ENCODE results near the gene ZNF670. TPM values are rescaled to one million over a fixed set of nuclear protein-coding genes. Genes with fewer than 3 reads are reported as not detected.
A peak's percentile ranks its signal among the peaks of the same experiment; 100 is the strongest.

ZNF670 gene
- total and polyA plus RNA-seq, 2 experiments from 2014 or later: 1.4 to 2.8 TPM

DNA sequence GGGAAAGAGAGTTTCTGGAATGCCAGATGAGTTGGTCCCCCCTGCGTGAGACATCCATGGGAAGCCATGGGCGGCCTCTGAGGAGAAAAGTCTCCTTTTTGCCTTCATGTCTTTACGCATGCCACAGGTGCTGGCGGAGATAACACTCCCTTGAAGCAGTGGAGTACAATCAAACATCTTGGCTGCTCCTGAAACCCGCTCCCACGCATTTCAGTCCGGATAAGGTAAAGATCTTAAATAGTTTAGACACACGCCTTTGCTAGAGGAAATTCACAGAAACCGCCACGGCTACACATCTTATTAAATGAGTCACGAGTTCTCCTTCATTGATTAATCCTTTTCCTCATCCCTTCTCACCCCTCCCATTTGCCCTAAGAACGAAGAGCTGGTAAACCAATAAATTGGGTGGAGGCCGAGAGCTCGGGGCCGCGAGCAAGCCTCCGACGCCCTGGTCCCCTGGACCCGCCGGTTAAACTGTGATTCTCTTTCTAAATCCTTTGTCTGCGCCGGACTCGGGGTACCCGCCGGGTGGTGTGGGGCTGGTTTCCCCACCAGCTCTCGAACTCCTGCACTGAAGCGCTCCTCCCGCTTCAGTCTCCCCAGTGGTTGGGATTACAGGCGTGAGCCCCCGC is 32.1 kb upstream of the ZNF670 start:
- peak; percentile 62 for DNase-seq
- Histone ChIP-seq H3K4me2 (ENCODE audit: unreplicated experiment) (peak overlapping the region; percentile 88), H3K27me3 (replicated peaks; ENCODE audit: insufficient read depth) (no peaks in the 10 kb centered on the region), H3K79me2 (ENCODE audit: insufficient read depth) (no peaks in the 10 kb centered on the region), H3K4me1 (ENCODE audit: insufficient read depth) (no peaks in the 10 kb centered on the region), H3K4me3 (peak overlapping the region; percentile 78), H3K9ac (peak overlapping the region; percentile 78), H4K20me1 (ENCODE audit: insufficient read depth) (no peaks in the 10 kb centered on the region), H3K9me2 (ENCODE audit: insufficient read depth) (no peaks in the 10 kb centered on the region), H3K36me3 (ENCODE audit: low read depth) (no peaks in the 10 kb centered on the region), H3K27ac (no peak overlapping the region), H3K9me3 (ENCODE audit: low read depth) (no peaks in the 10 kb centered on the region), H2AFZ (peak overlapping the region; percentile 94), H3F3A (ENCODE audit: insufficient read depth) (0 out of 2 replicates have a peak, but pooled peaks cover 6% of the 10 kb centered on the region)
- WGBS, 2 experiments (ENCODE audit: low coverage in 1 of 2, low lambda C conversion rate in 2 of 2, missing lambda C conversion rate in 2 of 2): 24% methylated on average over 30 of the region's 30 CpGs
- TF ChIP-seq EZH2phosphoT487 (IDR thresholded peaks at IDR 0.05; ENCODE audit: insufficient read depth, low read depth) (no peak), EZH2 (IDR thresholded peaks at IDR 0.05; ENCODE audit: insufficient read depth, poor library complexity, severe bottlenecking) (no peak)
- in situ Hi-C loops (cut with MboI): no loop called here

DNA sequence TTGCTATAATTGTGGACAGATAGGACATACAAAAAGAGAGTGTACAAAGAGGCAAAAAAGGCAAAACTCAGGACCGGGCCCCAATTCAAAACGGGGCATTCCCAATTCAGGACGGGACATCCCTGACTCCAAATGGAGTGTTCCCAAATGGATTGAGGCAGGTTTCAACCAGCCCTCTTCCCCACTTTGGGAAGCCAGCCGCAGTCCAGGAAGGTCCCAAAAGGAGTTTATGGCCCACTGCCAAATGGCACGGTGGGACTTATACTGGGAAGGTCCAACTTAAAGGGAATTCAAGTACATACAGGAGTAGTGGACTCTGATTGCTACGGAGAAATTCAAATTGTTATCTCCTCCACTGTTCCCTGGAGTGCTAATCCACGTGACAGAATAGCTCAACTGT is 29.1 kb upstream of the ZNF670 start:
- in situ Hi-C loops (cut with MboI): no loop called here
- H3K79me2 ChIP-seq (ENCODE audit: insufficient read depth): peaks cover 11% of the 10 kb centered on the region
- H3K9me3 ChIP-seq (ENCODE audit: low read depth): no peaks in the 10 kb centered on the region
- H3K4me2 ChIP-seq (ENCODE audit: unreplicated experiment): no peak overlapping the region
- DNase-seq: no peak
- H3F3A ChIP-seq (ENCODE audit: insufficient read depth): peaks cover 8% of the 10 kb centered on the region; the same call in 1 of the 2 replicates
- H3K4me1 ChIP-seq (ENCODE audit: insufficient read depth): peaks cover 6% of the 10 kb centered on the region
- H3K4me3 ChIP-seq: no peak overlapping the region
- WGBS, 2 experiments (ENCODE audit: low coverage in 1 of 2, low lambda C conversion rate in 2 of 2, missing lambda C conversion rate in 2 of 2): 65 to 66% methylated on average over 7 of the region's 7 CpGs
- no peaks in the 10 kb centered on the region for H3K36me3 ChIP-seq (ENCODE audit: low read depth)
- no peak for TF ChIP-seq EZH2phosphoT487 (IDR thresholded peaks at IDR 0.05; ENCODE audit: insufficient read depth, low read depth)
- TF ChIP-seq EZH2 (IDR thresholded peaks at IDR 0.05; ENCODE audit: insufficient read depth, poor library complexity, severe bottlenecking): no peak
- H3K9me2 ChIP-seq (ENCODE audit: insufficient read depth): no peaks in the 10 kb centered on the region
- H3K27ac ChIP-seq: no peak overlapping the region
- no peak overlapping the region for H2AFZ ChIP-seq
- H3K27me3 ChIP-seq (replicated peaks; ENCODE audit: insufficient read depth): no peaks in the 10 kb centered on the region
- H4K20me1 ChIP-seq (ENCODE audit: insufficient read depth): no peaks in the 10 kb centered on the region
- H3K9ac ChIP-seq: no peak overlapping the region

DNA sequence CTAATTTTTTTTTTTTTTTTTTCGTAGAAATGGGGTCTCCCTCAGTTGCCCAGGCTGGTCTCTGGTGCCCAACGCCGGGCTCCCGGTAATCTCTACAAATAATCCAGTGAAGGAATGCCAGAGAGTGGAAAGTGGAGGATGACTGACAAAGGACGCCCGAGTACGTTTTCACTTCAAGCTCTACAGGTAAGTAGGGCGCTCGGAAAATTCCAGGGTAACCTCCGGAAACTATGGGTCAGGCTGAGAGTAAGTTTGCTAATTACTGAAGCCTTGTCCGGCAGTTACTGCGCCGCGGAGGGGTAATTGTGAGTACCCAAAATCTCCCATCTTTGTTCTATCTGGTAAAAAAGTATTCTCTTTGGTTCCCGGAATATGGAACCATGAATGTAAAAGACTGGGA is 27.4 kb upstream of the ZNF670 start:
- Histone ChIP-seq H3F3A (ENCODE audit: insufficient read depth) (peaks cover 11% of the 10 kb centered on the region; the same call in 1 of the 2 replicates), H4K20me1 (ENCODE audit: insufficient read depth) (no peaks in the 10 kb centered on the region), H3K9me3 (ENCODE audit: low read depth) (no peaks in the 10 kb centered on the region), H3K79me2 (ENCODE audit: insufficient read depth) (peaks cover 29% of the 10 kb centered on the region), H3K27me3 (replicated peaks; ENCODE audit: insufficient read depth) (no peaks in the 10 kb centered on the region), H2AFZ (no peak overlapping the region), H3K4me3 (no peak overlapping the region), H3K4me1 (ENCODE audit: insufficient read depth) (peaks cover 15% of the 10 kb centered on the region), H3K27ac (no peak overlapping the region), H3K9ac (no peak overlapping the region), H3K9me2 (ENCODE audit: insufficient read depth) (no peaks in the 10 kb centered on the region), H3K36me3 (ENCODE audit: low read depth) (peaks cover 10% of the 10 kb centered on the region), H3K4me2 (ENCODE audit: unreplicated experiment) (no peak overlapping the region)
- 88 to 92% methylated on average over 15 of the region's 15 CpGs for WGBS, 2 experiments (ENCODE audit: low coverage in 1 of 2, low lambda C conversion rate in 2 of 2, missing lambda C conversion rate in 2 of 2)
- no peak for TF ChIP-seq EZH2phosphoT487 (IDR thresholded peaks at IDR 0.05; ENCODE audit: insufficient read depth, low read depth)
- no peak for TF ChIP-seq EZH2 (IDR thresholded peaks at IDR 0.05; ENCODE audit: insufficient read depth, poor library complexity, severe bottlenecking)
- in situ Hi-C loops (cut with MboI): no loop called here
- DNase-seq: no peak

DNA sequence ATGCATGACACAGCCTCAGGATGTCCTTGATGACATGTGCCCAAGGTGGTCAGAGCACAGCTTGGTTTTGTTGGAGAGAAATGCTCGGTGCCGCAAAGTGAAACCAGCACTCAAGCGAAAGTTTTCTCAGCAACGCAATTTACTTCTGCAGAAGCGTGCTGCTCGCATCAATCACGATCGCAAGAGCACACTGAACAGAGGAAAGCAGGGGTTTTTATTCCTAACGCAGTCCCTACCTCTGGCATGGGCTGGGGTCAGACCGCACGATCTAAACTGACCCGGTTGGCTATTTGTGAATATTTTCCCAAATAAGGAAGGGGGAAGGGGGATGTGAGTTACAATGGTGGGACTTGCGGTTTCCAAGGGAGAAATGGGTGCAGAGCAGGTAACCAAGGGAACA is 26.4 kb upstream of the ZNF670 start:
- Histone ChIP-seq H3K27me3 (replicated peaks; ENCODE audit: insufficient read depth) (no peaks in the 10 kb centered on the region), H4K20me1 (ENCODE audit: insufficient read depth) (no peaks in the 10 kb centered on the region), H3K4me2 (ENCODE audit: unreplicated experiment) (peak overlapping the region; percentile 53), H3K9me2 (ENCODE audit: insufficient read depth) (no peaks in the 10 kb centered on the region), H3F3A (ENCODE audit: insufficient read depth) (peaks cover 11% of the 10 kb centered on the region; the same call in 1 of the 2 replicates), H3K9ac (peak overlapping the region; percentile 9; the same call in 1 of the 2 replicates), H3K9me3 (ENCODE audit: low read depth) (no peaks in the 10 kb centered on the region), H2AFZ (peak overlapping the region; percentile 54), H3K27ac (no peak overlapping the region), H3K4me3 (peak overlapping the region; percentile 90), H3K4me1 (ENCODE audit: insufficient read depth) (peaks cover 15% of the 10 kb centered on the region), H3K36me3 (ENCODE audit: low read depth) (peaks cover 20% of the 10 kb centered on the region), H3K79me2 (ENCODE audit: insufficient read depth) (peaks cover 35% of the 10 kb centered on the region)
- in situ Hi-C loops (cut with MboI): no loop called here
- DNase-seq: peak; percentile 23
- TF ChIP-seq EZH2 (IDR thresholded peaks at IDR 0.05; ENCODE audit: insufficient read depth, poor library complexity, severe bottlenecking) (no peak), EZH2phosphoT487 (IDR thresholded peaks at IDR 0.05; ENCODE audit: insufficient read depth, low read depth) (no peak)
- 57 to 58% methylated on average over 13 of the region's 13 CpGs for WGBS, 2 experiments (ENCODE audit: low coverage in 1 of 2, low lambda C conversion rate in 2 of 2, missing lambda C conversion rate in 2 of 2)

Measured in GM23248 (cell line).